HG02759 (cell line): ENCODE results near the gene MAPK8IP1.

Source experiments
- ATAC-seq: cut with Tn5 transposase; IDR thresholded peaks from one replicate; pipeline ENCODE4 v1.9.1; 2021; ENCODE audit warnings: mild to moderate bottlenecking, moderate library complexity; ENCODE audit not compliant: unreplicated experiment

The MAPK8IP1 gene

GRCh38 chr11:45924036-45924915, 38.8 kb downstream of the MAPK8IP1 start:
- ATAC-seq = no peak

- no peak for ATAC-seq
Observed at GRCh38 chr11:45924927-45925326, 39.5 kb downstream of the MAPK8IP1 start.

GRCh38 chr11:45925550-45925949, 40.1 kb downstream of the MAPK8IP1 start:
- ATAC-seq = no peak

- ATAC-seq = no peak
Observed at GRCh38 chr11:45926001-45926401, 40.5 kb downstream of the MAPK8IP1 start.

GRCh38 chr11:45926536-45927331, 41.3 kb downstream of the MAPK8IP1 start:
- no peak for ATAC-seq

- no peak for ATAC-seq
Observed at GRCh38 chr11:45927332-45927683, 41.9 kb downstream of the MAPK8IP1 start.

- no peak for ATAC-seq
Observed at GRCh38 chr11:45927684-45928413, 42.4 kb downstream of the MAPK8IP1 start.

GRCh38 chr11:45928535-45929215, 43.2 kb downstream of the MAPK8IP1 start:
- ATAC-seq = no peak

- ATAC-seq = peak; percentile 8
Observed at GRCh38 chr11:45929486-45930030, 44.1 kb downstream of the MAPK8IP1 start.

- peak; percentile 94 for ATAC-seq
Observed at GRCh38 chr11:45930031-45930794, 44.8 kb downstream of the MAPK8IP1 start.

GRCh38 chr11:45930951-45931570, 45.6 kb downstream of the MAPK8IP1 start:
- ATAC-seq = no peak

GRCh38 chr11:45931739-45932138, 46.3 kb downstream of the MAPK8IP1 start:
- no peak for ATAC-seq

- no peak for ATAC-seq
Observed at GRCh38 chr11:45932217-45932616, 46.8 kb downstream of the MAPK8IP1 start.

GRCh38 chr11:45933131-45933831, 47.8 kb downstream of the MAPK8IP1 start:
- ATAC-seq = no peak

GRCh38 chr11:45933846-45934579, 48.6 kb downstream of the MAPK8IP1 start:
- ATAC-seq = no peak

GRCh38 chr11:45934580-45935318, 49.3 kb downstream of the MAPK8IP1 start:
- no peak for ATAC-seq

- no peak for ATAC-seq
Observed at GRCh38 chr11:45935349-45936064, 50.1 kb downstream of the MAPK8IP1 start.
